HEK293 (cell line): ENCODE data around the gene NDUFV2.

Source experiments
- CTCF ChIA-PET: fragments of 350-600 bp; formaldehyde crosslinking; extraction: SDS; loops from one replicate; lab custom pipeline; 2021; ENCODE audit warnings: antibody characterized with exemption; lab: Yijun Ruan, JAX
- POLR2A ChIA-PET: fragments of 300-600 bp; formaldehyde crosslinking; extraction: SDS; loops from one replicate; lab custom pipeline; 2020; ENCODE audit warnings: antibody characterized with exemption, inconsistent platforms; lab: Yijun Ruan, JAX
- H3K27ac ChIP-seq: fragments of 200-500 bp; sonication (Bioruptor generic); 2 replicates; pipeline ENCODE4 v1.5.1; 2014; ENCODE audit warnings: low read depth, low read length, control low read depth, inconsistent platforms; ENCODE audit errors: extremely low read depth
- H3K36me3 ChIP-seq, 2 experiments: fragments of 200-500 bp in 1 of 2; sonication (Bioruptor generic) in 1 of 2; 1 replicate in 1 of 2; 2 replicates in 1 of 2; pipeline ENCODE4 v1.5.1; 2014 to 2017; ENCODE audit warnings: inconsistent platforms in 2 of 2, low read length in 2 of 2; ENCODE audit not compliant: control insufficient read depth in 2 of 2, insufficient read depth in 1 of 2
- H3K4me1 ChIP-seq: fragments of 200-500 bp; sonication (Bioruptor generic); 2 replicates; pipeline ENCODE4 v1.5.1; 2014; ENCODE audit warnings: mild to moderate bottlenecking, low read length, inconsistent platforms; ENCODE audit not compliant: control insufficient read depth, insufficient read depth
- H3K4me3 ChIP-seq: 2 replicates; pipeline ENCODE4 v1.5.1; 2011; ENCODE audit warnings: low read depth, mild to moderate bottlenecking, control low read depth, low read length, moderate library complexity
- H3K9me3 ChIP-seq: fragments of 200-500 bp; sonication (Bioruptor generic); 2 replicates; pipeline ENCODE4 v1.5.1; 2014; ENCODE audit warnings: low read depth, low read length, inconsistent platforms; ENCODE audit not compliant: control insufficient read depth, insufficient read depth
- AEBP2 ChIP-seq: fragments of 450-650 bp; formaldehyde crosslinking; IDR thresholded peaks from 2 replicates; pipeline ENCODE4 v1.5.1; 2016; ENCODE audit warnings: missing biosample characterization, missing genetic modification characterization, borderline replicate concordance
- BCL11A ChIP-seq: fragments of 450-650 bp; formaldehyde crosslinking; IDR thresholded peaks from 2 replicates; pipeline ENCODE4 v1.5.1; 2016; ENCODE audit warnings: low read depth, missing biosample characterization, missing genetic modification characterization
- KLF10 ChIP-seq: fragments of 450-650 bp; IDR thresholded peaks from 2 replicates; pipeline ENCODE4 v1.5.1; 2018; ENCODE audit warnings: missing biosample characterization, mild to moderate bottlenecking, missing genetic modification characterization
- KLF7 ChIP-seq: fragments of 450-650 bp; formaldehyde crosslinking; IDR thresholded peaks from 2 replicates; pipeline ENCODE4 v1.5.1; 2016; ENCODE audit warnings: missing biosample characterization, missing genetic modification characterization, borderline replicate concordance
- SALL2 ChIP-seq: fragments of 450-650 bp; formaldehyde crosslinking; IDR thresholded peaks from 2 replicates; pipeline ENCODE4 v1.5.0; 2017; ENCODE audit warnings: missing biosample characterization, mild to moderate bottlenecking, missing genetic modification characterization, borderline replicate concordance
- SCRT1 ChIP-seq: fragments of 450-650 bp; formaldehyde crosslinking; IDR thresholded peaks from 2 replicates; pipeline ENCODE4 v1.5.1; 2016; ENCODE audit warnings: missing biosample characterization, missing genetic modification characterization, borderline replicate concordance
- SP2 ChIP-seq: fragments of 450-650 bp; formaldehyde crosslinking; IDR thresholded peaks from 2 replicates; pipeline ENCODE4 v1.5.1; 2016; ENCODE audit warnings: missing biosample characterization, missing genetic modification characterization
- SP3 ChIP-seq: fragments of 450-650 bp; formaldehyde crosslinking; IDR thresholded peaks from 2 replicates; pipeline ENCODE4 v1.5.1; 2016; ENCODE audit warnings: missing biosample characterization, missing genetic modification characterization
- ZBTB20 ChIP-seq: fragments of 450-650 bp; formaldehyde crosslinking; IDR thresholded peaks from 2 replicates; pipeline ENCODE4 v1.5.1; 2016; ENCODE audit warnings: missing biosample characterization, missing genetic modification characterization
- ZIC2 ChIP-seq: fragments of 450-650 bp; formaldehyde crosslinking; IDR thresholded peaks from 2 replicates; pipeline ENCODE4 v1.5.1; 2016; ENCODE audit warnings: missing biosample characterization, missing genetic modification characterization
- ZNF133 ChIP-seq: fragments of 450-650 bp; formaldehyde crosslinking; IDR thresholded peaks from 2 replicates; pipeline ENCODE4 v1.5.1; 2016; ENCODE audit warnings: missing biosample characterization, missing genetic modification characterization
- ZNF157 ChIP-seq: fragments of 450-650 bp; formaldehyde crosslinking; IDR thresholded peaks from 2 replicates; pipeline ENCODE4 v1.5.1; 2016; ENCODE audit warnings: missing biosample characterization, missing genetic modification characterization
- ZNF223 ChIP-seq: fragments of 450-650 bp; formaldehyde crosslinking; IDR thresholded peaks from 2 replicates; pipeline ENCODE4 v1.5.1; 2016; ENCODE audit warnings: missing biosample characterization, missing genetic modification characterization
- ZNF24 ChIP-seq: fragments of 450-650 bp; formaldehyde crosslinking; IDR thresholded peaks from 2 replicates; pipeline ENCODE4 v1.5.1; 2016; ENCODE audit warnings: missing biosample characterization, missing genetic modification characterization
- ZNF518A ChIP-seq: fragments of 450-650 bp; formaldehyde crosslinking; conservative IDR thresholded peaks from 2 replicates; pipeline ENCODE4 v1.5.1; 2016; ENCODE audit warnings: low read depth, missing biosample characterization, missing genetic modification characterization
- ZNF560 ChIP-seq: fragments of 450-650 bp; formaldehyde crosslinking; IDR thresholded peaks from 2 replicates; pipeline ENCODE4 v1.5.1; 2017; ENCODE audit warnings: missing biosample characterization, missing genetic modification characterization, borderline replicate concordance
- ZNF561 ChIP-seq: fragments of 450-650 bp; IDR thresholded peaks from 2 replicates; pipeline ENCODE4 v1.5.1; 2018; ENCODE audit warnings: missing biosample characterization, missing genetic modification characterization, borderline replicate concordance
- ZNF585B ChIP-seq: fragments of 450-650 bp; formaldehyde crosslinking; IDR thresholded peaks from 2 replicates; pipeline ENCODE4 v1.5.1; 2016; ENCODE audit warnings: missing biosample characterization, missing genetic modification characterization
- ZNF621 ChIP-seq: fragments of 450-650 bp; formaldehyde crosslinking; IDR thresholded peaks from 2 replicates; pipeline ENCODE4 v1.5.1; 2017; ENCODE audit warnings: missing biosample characterization, missing genetic modification characterization
- ZNF626 ChIP-seq: fragments of 450-650 bp; sonication (Bioruptor Pico); formaldehyde crosslinking; IDR thresholded peaks from 2 replicates; pipeline ENCODE4 v1.5.1; 2018; ENCODE audit warnings: missing biosample characterization, missing genetic modification characterization, inconsistent platforms
- ZNF639 ChIP-seq: fragments of 450-650 bp; formaldehyde crosslinking; IDR thresholded peaks from 2 replicates; pipeline ENCODE4 v1.5.1; 2016; ENCODE audit warnings: missing biosample characterization, missing genetic modification characterization
- ZNF658 ChIP-seq: fragments of 450-650 bp; formaldehyde crosslinking; IDR thresholded peaks from 2 replicates; pipeline ENCODE4; 2016; ENCODE audit warnings: missing biosample characterization, missing genetic modification characterization
- ZNF692 ChIP-seq: fragments of 450-650 bp; formaldehyde crosslinking; IDR thresholded peaks from 2 replicates; pipeline ENCODE4 v1.5.1; 2016; ENCODE audit warnings: missing biosample characterization, missing genetic modification characterization
- ZNF830 ChIP-seq: fragments of 450-650 bp; IDR thresholded peaks from 2 replicates; pipeline ENCODE4 v1.5.0; 2018; ENCODE audit warnings: missing biosample characterization, missing genetic modification characterization, low read depth, mild to moderate bottlenecking, moderate library complexity
- ZSCAN5A ChIP-seq: fragments of 450-650 bp; formaldehyde crosslinking; IDR thresholded peaks from 2 replicates; pipeline ENCODE4 v1.5.1; 2016; ENCODE audit warnings: missing biosample characterization, missing genetic modification characterization

The NDUFV2 gene

GRCh38 chr18:9108911-9109310 lies 6.4 kb downstream of the NDUFV2 start:
- Histone ChIP-seq H3K9me3 (no peaks in the 10 kb centered on the region), H3K36me3 (peaks cover 8 to 10% of the 10 kb centered on the region in 2 experiments; a peak in 2 of 3 replicates), H3K4me3 (no peak overlapping the region), H3K4me1 (peaks cover 38% of the 10 kb centered on the region; the same call in 1 of the 2 replicates), H3K27ac (no peak overlapping the region)
- POLR2A ChIA-PET, result interaction anchor here (2.9 kb wide), 1 partner anchor 28 kb away, joined by 12 read pairs; the partner anchor contains the start of gene ANKRD12
- no peak for TF ChIP-seq ZNF561
- TF ChIP-seq ZNF830, result no peak
- TF ChIP-seq ZNF658 (tag by site-specific recombination), result no peak
- no peak for TF ChIP-seq KLF7 (tag by site-specific recombination)
- TF ChIP-seq ZBTB20, result no peak
- no peak for TF ChIP-seq ZNF621 (tag by site-specific recombination)
- no peak for TF ChIP-seq SP3 (tag by site-specific recombination)
- no peak for TF ChIP-seq BCL11A (tag by site-specific recombination)
- CTCF ChIA-PET, result interaction anchor here (0.6 to 1.6 kb wide), 2 partner anchors 26 to 121 kb away, joined by 3 to 4 read pairs; no protein-coding TSS in a partner anchor

GRCh38 chr18:9109523-9109922 lies 7.0 kb downstream of the NDUFV2 start:
- Histone ChIP-seq H3K4me1 (peaks cover 35% of the 10 kb centered on the region; the same call in 1 of the 2 replicates), H3K36me3 (peaks cover 8% of the 10 kb centered on the region in 2 experiments; a peak in 2 of 3 replicates), H3K9me3 (no peaks in the 10 kb centered on the region), H3K4me3 (no peak overlapping the region), H3K27ac (no peak overlapping the region)
- TF ChIP-seq ZNF692 (tag by site-specific recombination) (no peak), ZNF560 (tag by site-specific recombination) (no peak), ZNF626 (tag by site-specific recombination) (no peak), KLF7 (tag by site-specific recombination) (no peak), KLF10 (tag by site-specific recombination) (no peak), ZNF639 (no peak), ZNF585B (tag by site-specific recombination) (no peak), AEBP2 (tag by site-specific recombination) (no peak), ZNF223 (no peak), SALL2 (no peak), ZIC2 (no peak), ZSCAN5A (tag by site-specific recombination) (no peak), SCRT1 (tag by site-specific recombination) (no peak), ZNF133 (tag by site-specific recombination) (no peak), SP2 (tag by site-specific recombination) (no peak), ZNF24 (no peak), ZNF157 (tag by site-specific recombination) (no peak), ZNF518A (tag by site-specific recombination) (no peak)
- ChIA-PET POLR2A (interaction anchor here (1.1 to 2.9 kb wide), 2 partner anchors 27 to 225 kb away, joined by 3 to 12 read pairs; partner anchors contain the start of genes ANKRD12 and TWSG1), CTCF (interaction anchor here (0.6 to 1.6 kb wide), 4 partner anchors 26 to 122 kb away, joined by 3 to 4 read pairs (median 4); no protein-coding TSS in a partner anchor)
